K562 (cell line): ENCODE measurements around the gene ERP44. TPM values are rescaled to one million over a fixed set of nuclear protein-coding genes. Genes with fewer than 3 reads are reported as not detected.
A peak's percentile ranks its signal among the peaks of the same experiment; 100 is the strongest.

Source experiments
- CAMTA2 ChIP-seq: fragments of 250-450 bp; sonication (Bioruptor Pico); conservative IDR thresholded peaks from 2 replicates; pipeline ENCODE4 v1.5.1; 2022
- CBFA2T2 ChIP-seq: fragments of 450-650 bp; conservative IDR thresholded peaks from 2 replicates; pipeline ENCODE4 v1.6.1; 2017; ENCODE audit warnings: mild to moderate bottlenecking
- MAFF ChIP-seq: IDR thresholded peaks from 2 replicates; pipeline ENCODE4 v1.6.1; 2012; ENCODE audit warnings: low read length, improper control_type of control experiment
- MAFK ChIP-seq: IDR thresholded peaks from 2 replicates; pipeline ENCODE4 v1.6.1; 2011; ENCODE audit warnings: low read length, improper control_type of control experiment
- MCM5 ChIP-seq: fragments of 450-650 bp; IDR thresholded peaks from 2 replicates; pipeline ENCODE4 v1.6.1; 2016; ENCODE audit warnings: low read depth
- NCOR1 ChIP-seq: fragments of 450-650 bp; IDR thresholded peaks from 2 replicates; pipeline ENCODE4 v1.6.1; 2016; ENCODE audit warnings: mild to moderate bottlenecking, moderate library complexity
- NFATC3 ChIP-seq: fragments of 450-650 bp; IDR thresholded peaks from 2 replicates; pipeline ENCODE4 v1.6.1; 2017; ENCODE audit warnings: mild to moderate bottlenecking
- PATZ1 ChIP-seq: fragments of 250-450 bp; sonication (Bioruptor Pico); IDR thresholded peaks from 2 replicates; pipeline ENCODE4 v1.5.0; 2020; ENCODE audit warnings: mild to moderate bottlenecking, borderline replicate concordance
- PPARD ChIP-seq: fragments of 250-450 bp; sonication (Bioruptor Pico); IDR thresholded peaks from 2 replicates; pipeline ENCODE4 v1.8.0; 2022; ENCODE audit warnings: inconsistent platforms, mild to moderate bottlenecking, moderate library complexity
- SMAD2 ChIP-seq: fragments of 150-350 bp; IDR thresholded peaks from 2 replicates; pipeline ENCODE4 v1.6.1; 2014; ENCODE audit warnings: low read depth, mild to moderate bottlenecking, low read length
- SMARCA4 ChIP-seq: fragments of 450-650 bp; IDR thresholded peaks from 2 replicates; pipeline ENCODE4 v1.6.1; 2016
- TFAM ChIP-seq: fragments of 250-450 bp; sonication (Bioruptor Pico); conservative IDR thresholded peaks from 2 replicates; pipeline ENCODE4 v1.5.0; 2021; ENCODE audit warnings: mild to moderate bottlenecking, moderate library complexity
- ZNF586 ChIP-seq: fragments of 450-650 bp; formaldehyde crosslinking; conservative IDR thresholded peaks from 2 replicates; pipeline ENCODE4 v1.4.0; 2020; ENCODE audit warnings: mild to moderate bottlenecking, moderate library complexity
- ZNF699 ChIP-seq: fragments of 250-450 bp; sonication (Bioruptor Pico); IDR thresholded peaks from 2 replicates; pipeline ENCODE4 v1.8.0; 2021; ENCODE audit warnings: mild to moderate bottlenecking, moderate library complexity; ENCODE audit not compliant: insufficient replicate concordance
- ZNF740 ChIP-seq, 3 experiments: fragments of 200-800 bp in 1 of 3; sonication (Bioruptor generic) in 1 of 3; sonication (generic) in 1 of 3; formaldehyde crosslinking in 1 of 3; IDR thresholded peaks; 2 replicates each; pipeline versions ENCODE4 v1.6.1 to v1.8.0; 2016 to 2022; ENCODE audit warnings: mild to moderate bottlenecking in 2 of 3, missing compliant biosample characterization in 2 of 3, missing genetic modification characterization in 2 of 3, missing genetic modification reagents in 1 of 3
- ZNF76 ChIP-seq: fragments of 250-450 bp; sonication (Bioruptor Pico); IDR thresholded peaks from 2 replicates; pipeline ENCODE4 v1.4.0; 2020; ENCODE audit warnings: mild to moderate bottlenecking, moderate library complexity, borderline replicate concordance
- ZNF785 ChIP-seq: fragments of 250-450 bp; sonication (Bioruptor Pico); IDR thresholded peaks from 2 replicates; pipeline ENCODE4 v1.4.0; 2020; ENCODE audit warnings: mild to moderate bottlenecking
- polyA plus RNA-seq, 8 experiments: library from polyadenylated mRNA; depleted of rRNA in 4 of 8; stranded (reverse) in 5 of 8; unstranded in 3 of 8; fragments of >200 nt; fragmentation: Nextera tagmentation in 2 of 8; fragmentation: Illumina TruSeq in 1 of 8; extraction: Ambion mirVana in 2 of 8; extraction: Trizol in 1 of 8; gene quantifications; 2 replicates each; pipeline versions ENCODE4 v1.2.1 to v1.2.3, GENCODE V29; 2011 to 2014; ENCODE audit warnings: inconsistent platforms in 1 of 8, missing spikeins in 1 of 8
- total RNA-seq, 7 experiments: library from RNA; depleted of rRNA in 6 of 7; stranded (reverse); fragments of >200 nt in 6 of 7; fragmentation: Illumina TruSeq in 2 of 7; extraction: Trizol in 2 of 7; gene quantifications; 2 replicates each; pipeline versions ENCODE4 v1.2.1 to v1.2.3, GENCODE V29; 2011 to 2021; ENCODE audit warnings: low replicate concordance in 1 of 7
- TF ChIP-seq, protein P1 (sequence below): fragments of 250-450 bp; sonication (Bioruptor Pico); IDR thresholded peaks from 2 replicates; pipeline ENCODE4 v1.8.0; 2022; ENCODE audit warnings: inconsistent platforms, mild to moderate bottlenecking, moderate library complexity, borderline replicate concordance
- TF ChIP-seq, protein P2 (sequence below): fragments of 450-650 bp; formaldehyde crosslinking; IDR thresholded peaks from 2 replicates; pipeline ENCODE4 v1.4.0; 2020; ENCODE audit warnings: mild to moderate bottlenecking

Gene ERP44
- total and polyA plus RNA-seq, 9 of the 15 experiments (the other 6 are each of a cell fraction or from before 2014, with no cell fraction given): 9.2 to 23.4 (median 13.6) TPM

- TF ChIP-seq, protein P1, sequence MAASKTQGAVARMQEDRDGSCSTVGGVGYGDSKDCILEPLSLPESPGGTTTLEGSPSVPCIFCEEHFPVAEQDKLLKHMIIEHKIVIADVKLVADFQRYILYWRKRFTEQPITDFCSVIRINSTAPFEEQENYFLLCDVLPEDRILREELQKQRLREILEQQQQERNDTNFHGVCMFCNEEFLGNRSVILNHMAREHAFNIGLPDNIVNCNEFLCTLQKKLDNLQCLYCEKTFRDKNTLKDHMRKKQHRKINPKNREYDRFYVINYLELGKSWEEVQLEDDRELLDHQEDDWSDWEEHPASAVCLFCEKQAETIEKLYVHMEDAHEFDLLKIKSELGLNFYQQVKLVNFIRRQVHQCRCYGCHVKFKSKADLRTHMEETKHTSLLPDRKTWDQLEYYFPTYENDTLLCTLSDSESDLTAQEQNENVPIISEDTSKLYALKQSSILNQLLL: no peak
- no peak for TF ChIP-seq ZNF785 (CRISPR knock-in tag)
- peak; percentile 100 for TF ChIP-seq MAFK
- TF ChIP-seq MCM5: no peak
- no peak for TF ChIP-seq PPARD (CRISPR knock-in tag)
- no peak for TF ChIP-seq NFATC3
- peak; percentile 100 for TF ChIP-seq MAFF
- TF ChIP-seq, protein P2, sequence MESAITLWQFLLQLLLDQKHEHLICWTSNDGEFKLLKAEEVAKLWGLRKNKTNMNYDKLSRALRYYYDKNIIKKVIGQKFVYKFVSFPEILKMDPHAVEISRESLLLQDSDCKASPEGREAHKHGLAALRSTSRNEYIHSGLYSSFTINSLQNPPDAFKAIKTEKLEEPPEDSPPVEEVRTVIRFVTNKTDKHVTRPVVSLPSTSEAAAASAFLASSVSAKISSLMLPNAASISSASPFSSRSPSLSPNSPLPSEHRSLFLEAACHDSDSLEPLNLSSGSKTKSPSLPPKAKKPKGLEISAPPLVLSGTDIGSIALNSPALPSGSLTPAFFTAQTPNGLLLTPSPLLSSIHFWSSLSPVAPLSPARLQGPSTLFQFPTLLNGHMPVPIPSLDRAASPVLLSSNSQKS (CRISPR knock-in tag): no peak
- no peak for TF ChIP-seq ZNF586 (CRISPR knock-in tag)
- no peak for TF ChIP-seq ZNF76 (CRISPR knock-in tag)
- TF ChIP-seq ZNF740 (CRISPR knock-in tag; IDR thresholded peaks at IDR 0.05): no peak
- no peak for TF ChIP-seq ZNF740 (tag; IDR thresholded peaks at IDR 0.05)
- no peak for TF ChIP-seq NCOR1
- no peak for TF ChIP-seq ZNF699 (CRISPR knock-in tag)
- TF ChIP-seq CBFA2T2: 0 out of 2 replicates have a peak, but pooled peaks have one; percentile 4
- no peak for TF ChIP-seq CAMTA2
- TF ChIP-seq SMAD2: no peak
- no peak for TF ChIP-seq TFAM (CRISPR knock-in tag)
- no peak for TF ChIP-seq PATZ1 (CRISPR knock-in tag)
- TF ChIP-seq SMARCA4: 0 out of 2 replicates have a peak, but pooled peaks have one; percentile 44
Measured at GRCh38 chr9:100096378-100096916, 2.4 kb downstream of the ERP44 start (continued).
